Measurements from ENCODE around the gene OAS1.

DNA sequence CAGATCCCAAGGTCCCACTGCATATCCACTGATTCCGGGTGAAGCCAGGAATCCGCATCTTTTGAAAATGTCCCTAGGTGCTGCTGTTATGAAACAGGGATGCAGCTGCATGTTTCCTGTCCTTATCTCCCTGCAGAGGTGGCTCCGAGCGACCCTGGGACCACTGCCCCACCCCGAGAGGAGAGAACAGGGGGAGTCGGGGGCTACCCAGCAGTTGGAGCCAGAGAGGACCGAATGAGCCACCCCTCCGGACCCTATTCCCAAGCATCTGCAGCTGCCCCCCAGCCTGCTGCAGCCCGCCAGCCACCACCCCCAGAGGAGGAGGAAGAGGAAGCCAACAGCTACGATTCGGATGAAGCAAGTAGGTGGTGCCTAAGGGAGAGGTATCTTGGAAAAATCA lies 30.3 kb upstream of the OAS1 start:
- TF ChIP-seq, protein P1, sequence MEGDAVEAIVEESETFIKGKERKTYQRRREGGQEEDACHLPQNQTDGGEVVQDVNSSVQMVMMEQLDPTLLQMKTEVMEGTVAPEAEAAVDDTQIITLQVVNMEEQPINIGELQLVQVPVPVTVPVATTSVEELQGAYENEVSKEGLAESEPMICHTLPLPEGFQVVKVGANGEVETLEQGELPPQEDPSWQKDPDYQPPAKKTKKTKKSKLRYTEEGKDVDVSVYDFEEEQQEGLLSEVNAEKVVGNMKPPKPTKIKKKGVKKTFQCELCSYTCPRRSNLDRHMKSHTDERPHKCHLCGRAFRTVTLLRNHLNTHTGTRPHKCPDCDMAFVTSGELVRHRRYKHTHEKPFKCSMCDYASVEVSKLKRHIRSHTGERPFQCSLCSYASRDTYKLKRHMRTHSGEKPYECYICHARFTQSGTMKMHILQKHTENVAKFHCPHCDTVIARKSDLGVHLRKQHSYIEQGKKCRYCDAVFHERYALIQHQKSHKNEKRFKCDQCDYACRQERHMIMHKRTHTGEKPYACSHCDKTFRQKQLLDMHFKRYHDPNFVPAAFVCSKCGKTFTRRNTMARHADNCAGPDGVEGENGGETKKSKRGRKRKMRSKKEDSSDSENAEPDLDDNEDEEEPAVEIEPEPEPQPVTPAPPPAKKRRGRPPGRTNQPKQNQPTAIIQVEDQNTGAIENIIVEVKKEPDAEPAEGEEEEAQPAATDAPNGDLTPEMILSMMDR (IDR thresholded peaks at IDR 0.05): no peak
- no peak for TF ChIP-seq POLR2A (IDR thresholded peaks at IDR 0.05)
